HepG2 (cell line): ENCODE results near the gene HOXA5. TPM values are rescaled to one million over a fixed set of nuclear protein-coding genes. Genes with fewer than 3 reads are reported as not detected.
A peak's percentile ranks its signal among the peaks of the same experiment; 100 is the strongest.

Source experiments
- BORCS8-MEF2B ChIP-seq: sonication (generic); formaldehyde crosslinking; IDR thresholded peaks from 2 replicates; pipeline ENCODE4 v1.8.0; 2022; ENCODE audit warnings: mild to moderate bottlenecking, missing genetic modification reagents
- CREB1 ChIP-seq, 2 experiments: fragments of 450-650 bp in 1 of 2; IDR thresholded peaks; 2 replicates each; pipeline ENCODE4 v1.6.1; 2016 to 2017; ENCODE audit warnings: control low read depth in 1 of 2, mild to moderate bottlenecking in 1 of 2, missing compliant biosample characterization in 1 of 2, missing genetic modification characterization in 1 of 2
- GRHL1 ChIP-seq: sonication (generic); formaldehyde crosslinking; conservative IDR thresholded peaks from 2 replicates; pipeline ENCODE4 v1.8.0; 2022; ENCODE audit warnings: missing genetic modification reagents
- HNF1B ChIP-seq: sonication (generic); formaldehyde crosslinking; IDR thresholded peaks from 2 replicates; pipeline ENCODE4 v1.5.1; 2020; ENCODE audit warnings: mild to moderate bottlenecking, moderate library complexity, missing genetic modification reagents
- KDM5B ChIP-seq: sonication (generic); formaldehyde crosslinking; IDR thresholded peaks from 2 replicates; pipeline ENCODE4 v1.4.0; 2020; ENCODE audit warnings: missing genetic modification reagents, mild to moderate bottlenecking, borderline replicate concordance
- KLF12 ChIP-seq: sonication (generic); formaldehyde crosslinking; IDR thresholded peaks from 2 replicates; pipeline ENCODE4 v1.4.0; 2020; ENCODE audit warnings: missing genetic modification reagents, borderline replicate concordance
- MAF1 ChIP-seq: sonication (generic); formaldehyde crosslinking; IDR thresholded peaks from 2 replicates; pipeline ENCODE4 v1.5.0; 2020; ENCODE audit warnings: missing genetic modification reagents, borderline replicate concordance
- MLX ChIP-seq: IDR thresholded peaks from 2 replicates; pipeline ENCODE4 v1.6.1; 2016
- NFIC ChIP-seq: IDR thresholded peaks from 2 replicates; pipeline ENCODE4 v1.6.1; 2012; ENCODE audit warnings: mild to moderate bottlenecking, low read length, inconsistent platforms
- PPARG ChIP-seq: conservative IDR thresholded peaks from 2 replicates; pipeline ENCODE4 v1.6.1; 2016; ENCODE audit warnings: missing biosample characterization, missing genetic modification reagents
- SSRP1 ChIP-seq: IDR thresholded peaks from 2 replicates; pipeline ENCODE4 v1.6.1; 2016; ENCODE audit warnings: control low read depth
- TEAD3 ChIP-seq: optimal IDR thresholded peaks from 2 replicates; pipeline ENCODE3; 2016; ENCODE audit warnings: borderline replicate concordance
- TFDP2 ChIP-seq: sonication (generic); formaldehyde crosslinking; IDR thresholded peaks from 2 replicates; pipeline ENCODE4 v1.4.0; 2020; ENCODE audit warnings: missing genetic modification reagents
- THAP7 ChIP-seq: sonication (generic); formaldehyde crosslinking; IDR thresholded peaks from 2 replicates; pipeline ENCODE4 v1.8.1; 2023; ENCODE audit warnings: mild to moderate bottlenecking, missing genetic modification reagents
- ZMYM2 ChIP-seq: sonication (generic); formaldehyde crosslinking; IDR thresholded peaks from 2 replicates; pipeline ENCODE4 v1.8.0; 2022; ENCODE audit warnings: mild to moderate bottlenecking, missing genetic modification reagents
- ZNF263 ChIP-seq: sonication (generic); formaldehyde crosslinking; IDR thresholded peaks from 2 replicates; pipeline ENCODE4 v1.4.0; 2020; ENCODE audit warnings: missing genetic modification reagents
- ZNF614 ChIP-seq: IDR thresholded peaks from 2 replicates; pipeline ENCODE4 v1.6.1; 2018; ENCODE audit warnings: missing biosample characterization, missing genetic modification reagents, inconsistent platforms, borderline replicate concordance
- ZNF687 ChIP-seq: sonication (generic); formaldehyde crosslinking; IDR thresholded peaks from 2 replicates; pipeline ENCODE4 v1.5.1; 2020; ENCODE audit warnings: mild to moderate bottlenecking, missing genetic modification reagents, moderate library complexity
- polyA plus RNA-seq, 8 experiments: library from polyadenylated mRNA; depleted of rRNA in 3 of 8; stranded (reverse) in 7 of 8; unstranded in 1 of 8; fragments of >200 nt; fragmentation: Illumina TruSeq in 4 of 8; extraction: Trizol in 4 of 8; gene quantifications; 2 replicates each; pipeline versions ENCODE4 v1.2.1 to v1.2.3, GENCODE V29; 2011 to 2016; ENCODE audit warnings: low read depth in 4 of 8, missing spikeins in 1 of 8, mixed read lengths in 1 of 8; ENCODE audit not compliant: insufficient read depth in 1 of 8
- total RNA-seq, 5 experiments: library from RNA; depleted of rRNA; stranded (reverse); fragments of >200 nt; fragmentation: Illumina TruSeq; extraction: Trizol; gene quantifications; 2 replicates each; pipeline ENCODE4 v1.2.3, GENCODE V29; 2016; ENCODE audit warnings: low read depth in 1 of 5

The HOXA5 gene
- total and polyA plus RNA-seq, 2 of the 13 experiments (the other 11 are each of a cell fraction or from before 2014, with no cell fraction given) = 3.2 to 3.6 TPM

- 0 out of 2 replicates have a peak, but pooled peaks have one; percentile 53 for TF ChIP-seq THAP7 (CRISPR knock-in tag)
- peak; percentile 43; the same call in 1 of the 2 replicates for TF ChIP-seq PPARG (CRISPR knock-in tag)
- peak; percentile 77 for TF ChIP-seq ZNF687 (CRISPR knock-in tag)
- TF ChIP-seq SSRP1 (CRISPR knock-in tag) = peak; percentile 47; the same call in 1 of the 2 replicates
- peak; percentile 16; the same call in 1 of the 2 replicates for TF ChIP-seq KDM5B (CRISPR knock-in tag)
- TF ChIP-seq ZMYM2 (CRISPR knock-in tag) = peak; percentile 67; the same call in 1 of the 2 replicates
- no peak for TF ChIP-seq MAF1 (CRISPR knock-in tag)
- TF ChIP-seq GRHL1 (CRISPR knock-in tag) = no peak
- no peak for TF ChIP-seq ZNF263 (CRISPR knock-in tag)
- peak; percentile 67 for TF ChIP-seq ZNF614 (CRISPR knock-in tag)
- peak; percentile 55; the same call in 1 of the 2 replicates for TF ChIP-seq BORCS8-MEF2B (CRISPR knock-in tag)
- TF ChIP-seq TEAD3 (CRISPR knock-in tag) = peak; percentile 53
- 0 out of 2 replicates have a peak, but pooled peaks have one; percentile 35 for TF ChIP-seq KLF12 (CRISPR knock-in tag)
- TF ChIP-seq MLX (CRISPR knock-in tag) = 0 out of 2 replicates have a peak, but pooled peaks have one; percentile 20
- peak; percentile 34; the same call in 1 of the 2 replicates for TF ChIP-seq NFIC
- TF ChIP-seq CREB1 (IDR thresholded peaks at IDR 0.05) = peak; percentile 39; the same call in 1 of the 2 replicates
- TF ChIP-seq CREB1 (CRISPR knock-in tag; IDR thresholded peaks at IDR 0.05) = peak; percentile 71
- peak; percentile 96 for TF ChIP-seq HNF1B (CRISPR knock-in tag)
- TF ChIP-seq TFDP2 (CRISPR knock-in tag) = peak; percentile 47; the same call in 1 of the 2 replicates
These were observed 21.2 kb downstream of the HOXA5 start (continued) for GRCh38 chr7:27122077-27122910.
